Astrocyte of the cerebellum (primary cell): ENCODE measurements around the gene SLC25A24.
"Not testable (repeated sequence)": the region's sequence is repeated elsewhere in the genome, so short reads cannot be mapped to it uniquely, and the experiment has no call there.

Experiments
- DNase-seq: peaks from one replicate; pipeline ENCODE4 v3.0.0-alpha.2; 2011; ENCODE audit warnings: low read depth
- H3K4me3 ChIP-seq: 2 replicates; pipeline ENCODE4 v1.5.1; 2011; ENCODE audit warnings: mild to moderate bottlenecking, low read depth, low read length, moderate library complexity
- CTCF ChIP-seq: IDR thresholded peaks from 2 replicates; pipeline ENCODE4 v1.5.1; 2012; ENCODE audit warnings: low read length, low read depth, moderate library complexity, mild to moderate bottlenecking; ENCODE audit errors: missing control alignments
- in situ Hi-C: cut with HindIII; loops from 2 replicates; pipeline ENCODE4 v1.10.0; 2017; ENCODE audit warnings: low sequenced_read_pairs

Gene SLC25A24

DNA sequence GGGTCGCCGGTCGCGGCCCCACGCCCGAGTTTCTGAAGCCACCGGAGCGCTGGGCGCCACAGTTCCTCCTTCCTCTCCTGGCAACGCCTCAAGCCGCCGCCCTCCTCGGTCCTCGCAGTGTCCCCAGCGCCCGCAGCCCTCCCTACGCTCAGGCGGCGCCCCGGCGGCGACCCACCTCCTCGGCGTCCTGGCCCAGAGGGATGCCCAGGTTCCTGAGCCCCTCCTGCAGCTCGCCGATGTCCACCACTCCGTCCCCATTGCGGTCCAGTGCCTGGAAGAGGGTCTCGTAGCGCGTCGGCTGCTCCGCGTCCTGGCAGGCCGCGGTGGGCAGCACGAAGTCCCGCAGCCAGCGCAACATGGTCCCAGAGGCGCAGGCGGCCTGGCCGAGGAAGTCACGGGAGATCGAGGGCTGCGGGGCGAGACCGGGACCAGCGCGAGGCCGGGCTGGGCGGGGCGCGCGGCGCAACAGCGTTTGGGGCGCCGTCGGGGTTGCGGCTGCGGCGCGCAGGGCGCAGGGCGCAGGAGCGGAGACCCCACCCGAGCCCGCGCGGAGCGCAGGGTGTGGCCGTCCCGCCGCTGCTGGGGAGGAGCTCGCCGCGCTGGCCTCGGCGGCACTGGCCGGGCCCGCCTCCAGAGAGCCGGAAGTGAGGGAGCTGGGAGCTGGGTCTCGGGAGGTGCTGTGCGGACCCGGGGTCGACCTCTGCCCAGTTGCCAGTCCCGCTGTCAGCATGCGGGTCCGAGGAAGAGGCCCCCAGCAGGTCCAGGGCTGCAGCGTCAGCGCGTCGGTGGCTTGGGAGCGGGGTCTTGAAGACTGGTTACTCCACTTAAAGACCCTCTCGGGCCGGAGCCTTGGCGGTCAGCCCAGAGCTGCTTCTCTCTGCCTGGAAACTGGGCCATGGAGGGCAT is at the start of gene SLC25A24:
Gene SLC25A24 (minus strand): TSS at position 563 of the 906 bp plus-strand sequence. CDS start 205 bp downstream, at position 358.
- DNase-seq: no peak
- in situ Hi-C loops: no loop called here
- peak within 1 kb of the TSS; percentile 92 for H3K4me3 ChIP-seq
- no peak for TF ChIP-seq CTCF

DNA sequence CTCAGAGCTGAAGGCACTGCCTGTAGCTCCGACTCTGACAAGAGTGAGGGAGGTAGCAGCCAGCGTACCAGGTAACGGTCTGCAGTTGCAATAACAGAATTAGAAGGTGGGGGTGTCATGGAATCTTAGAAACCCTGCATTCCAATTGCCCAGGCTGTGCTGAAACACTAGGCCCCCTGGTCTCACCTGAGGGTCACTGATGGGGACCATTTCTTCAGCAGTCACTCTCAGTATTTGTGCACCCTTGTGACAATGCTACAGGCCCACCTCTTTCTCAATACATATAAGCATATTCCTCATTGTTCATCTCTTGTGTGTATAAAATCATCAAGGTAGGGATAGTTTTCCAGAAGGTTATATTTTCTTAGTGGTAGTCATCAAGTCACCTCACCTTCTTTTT is 43.8 kb upstream of the SLC25A24 start, which contains the start of gene NBPF4:
Gene NBPF4 (minus strand): TSS at position 101 of the 400 bp plus-strand sequence. CDS start 315 bp downstream, outside the sequence.
- in situ Hi-C loops, H3K4me3 ChIP-seq, DNase-seq: not testable (repeated sequence)

- H3K4me3 ChIP-seq, in situ Hi-C loops, DNase-seq: not testable (repeated sequence)
These were observed 39.3 kb upstream of the SLC25A24 start for GRCh38 chr1:108239426-108239825.

DNA sequence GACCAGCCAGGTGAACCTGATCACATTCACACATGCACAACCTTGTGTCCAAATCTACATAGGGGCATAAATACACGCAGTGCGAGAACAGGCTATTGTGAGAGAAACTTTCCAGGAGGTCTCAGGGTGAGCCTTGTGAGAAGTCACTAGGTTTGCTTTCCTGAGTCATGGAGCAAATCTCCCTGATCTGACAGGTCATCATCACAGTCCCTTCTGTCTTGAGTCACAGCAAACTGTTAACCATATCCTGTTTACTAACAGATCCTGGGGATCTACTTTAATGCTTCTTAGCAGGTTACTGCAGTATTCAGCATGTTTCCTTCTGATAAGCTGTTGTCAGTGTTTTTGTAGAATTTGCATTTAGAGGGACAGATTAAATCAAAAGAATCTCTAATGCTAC is 35.2 kb upstream of the SLC25A24 start:
- H3K4me3 ChIP-seq, DNase-seq, in situ Hi-C loops: not testable (repeated sequence)

- in situ Hi-C loops, H3K4me3 ChIP-seq, DNase-seq: not testable (repeated sequence)
These were observed 32.0 kb upstream of the SLC25A24 start for GRCh38 chr1:108232183-108232582.

- DNase-seq, in situ Hi-C loops, H3K4me3 ChIP-seq: not testable (repeated sequence)
These were observed 29.8 kb upstream of the SLC25A24 start for GRCh38 chr1:108229976-108230375.

GRCh38 chr1:108227772-108228171 is 27.6 kb upstream of the SLC25A24 start:
- H3K4me3 ChIP-seq, in situ Hi-C loops, DNase-seq: not testable (repeated sequence)

DNA sequence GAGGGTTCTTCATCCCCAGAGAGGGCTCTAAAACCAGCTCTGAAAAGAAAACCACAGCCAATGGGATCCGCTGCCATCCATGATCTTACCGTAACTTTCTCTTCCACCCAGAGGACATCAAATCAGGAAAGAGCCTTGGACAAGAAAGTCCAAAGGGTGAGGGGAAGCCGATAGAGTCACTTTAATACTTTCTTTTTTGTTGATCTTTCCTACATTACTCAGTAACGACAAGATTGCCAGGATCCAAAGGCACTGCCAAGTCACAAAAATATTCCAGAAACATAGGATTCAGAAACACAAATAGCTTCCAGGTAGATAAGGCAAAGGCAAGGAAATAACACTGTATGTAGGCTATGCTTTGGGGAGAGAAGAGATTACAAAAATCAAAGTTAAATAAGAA is 26.7 kb upstream of the SLC25A24 start:
- in situ Hi-C loops, H3K4me3 ChIP-seq, DNase-seq: not testable (repeated sequence)

DNA sequence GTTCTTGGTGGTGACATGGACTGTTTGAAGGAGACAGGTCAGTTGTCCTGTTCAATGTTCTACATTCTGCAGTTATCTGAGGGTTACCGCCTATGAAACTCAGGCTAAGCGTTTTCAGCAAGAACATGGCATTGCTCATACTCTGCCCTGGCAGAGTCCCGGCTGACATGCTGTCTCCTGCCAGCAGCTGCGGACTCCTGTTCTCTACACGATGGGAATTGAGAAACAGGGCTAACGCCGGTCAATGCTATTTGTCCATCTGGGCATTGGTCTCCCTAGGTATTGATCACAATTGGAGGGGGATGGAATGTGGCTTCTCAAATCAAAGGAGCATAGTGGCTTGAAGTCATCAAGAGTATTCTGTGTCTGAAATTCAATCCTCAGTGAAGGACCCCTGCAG is 23.1 kb upstream of the SLC25A24 start:
- in situ Hi-C loops, DNase-seq, H3K4me3 ChIP-seq: not testable (repeated sequence)

- DNase-seq, H3K4me3 ChIP-seq, in situ Hi-C loops: not testable (repeated sequence)
These were observed 17.5 kb upstream of the SLC25A24 start for GRCh38 chr1:108217515-108218174.

DNA sequence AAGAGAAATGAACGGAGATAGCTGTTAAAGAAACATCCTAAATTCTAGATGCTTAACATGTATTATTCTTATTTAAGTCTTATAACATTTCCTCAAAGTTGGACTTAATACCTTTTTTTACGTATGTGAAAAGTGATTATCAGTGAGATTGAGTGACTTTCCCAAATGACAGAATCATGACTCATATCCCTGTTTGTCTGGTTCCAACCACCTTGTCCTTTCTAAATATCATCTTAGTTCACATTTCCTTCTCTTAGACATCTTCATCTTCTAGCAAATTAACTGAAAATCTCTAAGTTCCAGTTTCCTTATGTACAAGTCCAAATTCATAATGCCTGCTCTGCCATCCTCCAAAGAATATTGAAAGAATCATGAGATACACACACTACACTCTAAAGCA is 16.9 kb upstream of the SLC25A24 start:
- DNase-seq, H3K4me3 ChIP-seq, in situ Hi-C loops: not testable (repeated sequence)

- DNase-seq, H3K4me3 ChIP-seq, in situ Hi-C loops: not testable (repeated sequence)
These were observed 16.1 kb upstream of the SLC25A24 start for GRCh38 chr1:108216028-108216890.
